ENCODE data around the gene LRP1.

LRP1 gene

DNA sequence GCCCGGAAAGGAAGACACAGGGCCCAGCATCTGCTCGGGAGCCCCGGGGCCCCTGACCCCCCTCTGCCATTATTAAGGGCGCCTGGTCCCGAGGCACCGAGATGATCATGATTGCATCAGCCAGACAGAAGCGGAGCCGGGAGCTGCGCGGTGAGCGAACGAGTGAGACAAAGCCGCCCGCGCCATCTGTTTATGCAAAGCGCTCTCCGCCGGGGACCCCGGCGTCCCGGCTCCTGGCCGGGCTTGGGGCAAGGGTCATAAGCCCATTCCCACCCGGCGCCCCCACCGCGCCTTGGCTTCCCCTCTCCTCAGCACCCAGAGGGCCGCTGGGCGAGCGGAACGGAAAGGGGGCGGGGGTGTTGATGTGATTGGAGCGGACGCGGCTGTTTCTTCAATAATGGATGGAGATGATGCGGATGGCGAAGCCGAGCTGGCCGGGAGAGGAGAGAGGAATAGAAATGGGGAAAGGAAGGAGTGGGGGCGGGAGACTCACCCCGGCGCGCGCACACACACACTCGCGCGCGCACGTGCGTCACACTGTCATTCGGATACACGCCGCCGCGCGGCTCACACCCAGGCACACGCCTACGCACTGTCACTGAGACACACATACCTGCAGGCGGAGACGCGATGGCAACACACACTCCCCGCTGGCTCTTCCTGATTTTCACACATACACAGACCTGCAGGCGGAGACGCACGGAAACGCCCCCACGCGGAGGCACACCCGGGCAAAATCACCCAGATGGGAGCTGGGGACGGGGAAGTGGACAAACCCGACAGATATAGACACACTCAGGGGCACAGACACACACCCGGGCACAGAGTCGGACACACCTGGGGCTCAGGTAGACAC lies 112.0 kb downstream of the LRP1 start:
- no peak for TF ChIP-seq EZH2phosphoT487 (IDR thresholded peaks at IDR 0.05; ENCODE audit: low read length)
- no peak for TF ChIP-seq EZH2 (optimal IDR thresholded peaks at IDR 0.05; ENCODE audit: low read depth, low read length)
- TF ChIP-seq CTCF (IDR thresholded peaks at IDR 0.05; ENCODE audit: low read length) = no peak
- H3K4me2 ChIP-seq (ENCODE audit: low read depth, low read length) = peak overlapping the region; percentile 98
- no peaks in the 10 kb centered on the region for H3K36me3 ChIP-seq (replicated peaks; ENCODE audit: insufficient read depth, low read length)
- peaks cover 28% of the 10 kb centered on the region for H3K4me1 ChIP-seq (ENCODE audit: low read length)
- no peaks in the 10 kb centered on the region for H3K9me2 ChIP-seq (replicated peaks; ENCODE audit: insufficient read depth, low read length)
- peak overlapping the region; percentile 86 for H2AFZ ChIP-seq (ENCODE audit: low read length)
- H3K9ac ChIP-seq (ENCODE audit: low read length) = peak overlapping the region; percentile 62; the same call in 1 of the 2 replicates
- no peaks in the 10 kb centered on the region for H3K9me3 ChIP-seq (replicated peaks; ENCODE audit: insufficient read depth, low read length)
- DNase-seq = peak; percentile 38
- peaks cover 42% of the 10 kb centered on the region for H3K27me3 ChIP-seq (replicated peaks; ENCODE audit: insufficient read depth, low read length)
- H4K20me1 ChIP-seq (ENCODE audit: insufficient read depth, low read length) = peaks cover 3% of the 10 kb centered on the region; the same call in 1 of the 2 replicates
- no peaks in the 10 kb centered on the region for H3K79me2 ChIP-seq (ENCODE audit: low read length)
- no peak overlapping the region for H3K27ac ChIP-seq (ENCODE audit: low read length)
- peaks cover 39% of the 10 kb centered on the region; the same call in 1 of the 2 replicates for H3F3A ChIP-seq (ENCODE audit: insufficient read depth, low read length)
- peak overlapping the region; percentile 70 for H3K4me3 ChIP-seq (ENCODE audit: low read length)

DNA sequence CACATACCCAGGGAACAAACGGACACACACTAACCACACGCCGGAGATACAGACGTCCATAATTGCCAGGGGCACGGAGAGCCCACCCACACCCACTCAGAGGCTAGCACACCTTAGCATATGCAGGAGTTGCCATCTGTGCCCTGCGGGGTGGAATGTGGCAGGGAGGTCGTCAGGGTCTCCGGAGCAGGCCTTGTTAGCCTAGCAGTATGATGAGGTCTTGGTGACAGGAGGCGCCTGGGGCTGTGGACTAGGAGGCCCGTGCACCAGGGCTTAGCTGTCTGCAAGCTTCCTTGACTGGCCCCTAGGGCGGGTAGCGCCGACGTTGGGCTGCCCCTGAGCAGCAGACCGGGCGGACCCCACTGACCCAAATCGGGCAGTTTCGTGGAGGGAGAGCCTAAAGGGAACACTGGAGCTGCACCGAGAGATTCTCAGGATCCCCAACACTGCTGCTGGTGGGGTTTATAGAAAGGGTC lies 112.7 kb downstream of the LRP1 start:
- no peaks in the 10 kb centered on the region for H3K36me3 ChIP-seq (replicated peaks; ENCODE audit: insufficient read depth, low read length)
- no peaks in the 10 kb centered on the region for H3K79me2 ChIP-seq (ENCODE audit: low read length)
- H3K9me2 ChIP-seq (replicated peaks; ENCODE audit: insufficient read depth, low read length) = no peaks in the 10 kb centered on the region
- H3K27me3 ChIP-seq (replicated peaks; ENCODE audit: insufficient read depth, low read length) = peaks cover 42% of the 10 kb centered on the region
- no peaks in the 10 kb centered on the region for H3K9me3 ChIP-seq (replicated peaks; ENCODE audit: insufficient read depth, low read length)
- peaks cover 28% of the 10 kb centered on the region for H3K4me1 ChIP-seq (ENCODE audit: low read length)
- H3K9ac ChIP-seq (ENCODE audit: low read length) = peak overlapping the region; percentile 62; the same call in 1 of the 2 replicates
- H3K27ac ChIP-seq (ENCODE audit: low read length) = no peak overlapping the region
- peak overlapping the region; percentile 98 for H3K4me2 ChIP-seq (ENCODE audit: low read depth, low read length)
- peak overlapping the region; percentile 70; the same call in 1 of the 2 replicates for H3K4me3 ChIP-seq (ENCODE audit: low read length)
- peaks cover 39% of the 10 kb centered on the region; the same call in 1 of the 2 replicates for H3F3A ChIP-seq (ENCODE audit: insufficient read depth, low read length)
- no peak for DNase-seq
- H2AFZ ChIP-seq (ENCODE audit: low read length) = 0 out of 2 replicates have a peak overlapping the region, but pooled peaks have one; percentile 86
- H4K20me1 ChIP-seq (ENCODE audit: insufficient read depth, low read length) = peaks cover 3% of the 10 kb centered on the region; the same call in 1 of the 2 replicates
- no peak for TF ChIP-seq CTCF (IDR thresholded peaks at IDR 0.05; ENCODE audit: low read length)
- TF ChIP-seq EZH2phosphoT487 (IDR thresholded peaks at IDR 0.05; ENCODE audit: low read length) = no peak
- no peak for TF ChIP-seq EZH2 (optimal IDR thresholded peaks at IDR 0.05; ENCODE audit: low read depth, low read length)

DNA sequence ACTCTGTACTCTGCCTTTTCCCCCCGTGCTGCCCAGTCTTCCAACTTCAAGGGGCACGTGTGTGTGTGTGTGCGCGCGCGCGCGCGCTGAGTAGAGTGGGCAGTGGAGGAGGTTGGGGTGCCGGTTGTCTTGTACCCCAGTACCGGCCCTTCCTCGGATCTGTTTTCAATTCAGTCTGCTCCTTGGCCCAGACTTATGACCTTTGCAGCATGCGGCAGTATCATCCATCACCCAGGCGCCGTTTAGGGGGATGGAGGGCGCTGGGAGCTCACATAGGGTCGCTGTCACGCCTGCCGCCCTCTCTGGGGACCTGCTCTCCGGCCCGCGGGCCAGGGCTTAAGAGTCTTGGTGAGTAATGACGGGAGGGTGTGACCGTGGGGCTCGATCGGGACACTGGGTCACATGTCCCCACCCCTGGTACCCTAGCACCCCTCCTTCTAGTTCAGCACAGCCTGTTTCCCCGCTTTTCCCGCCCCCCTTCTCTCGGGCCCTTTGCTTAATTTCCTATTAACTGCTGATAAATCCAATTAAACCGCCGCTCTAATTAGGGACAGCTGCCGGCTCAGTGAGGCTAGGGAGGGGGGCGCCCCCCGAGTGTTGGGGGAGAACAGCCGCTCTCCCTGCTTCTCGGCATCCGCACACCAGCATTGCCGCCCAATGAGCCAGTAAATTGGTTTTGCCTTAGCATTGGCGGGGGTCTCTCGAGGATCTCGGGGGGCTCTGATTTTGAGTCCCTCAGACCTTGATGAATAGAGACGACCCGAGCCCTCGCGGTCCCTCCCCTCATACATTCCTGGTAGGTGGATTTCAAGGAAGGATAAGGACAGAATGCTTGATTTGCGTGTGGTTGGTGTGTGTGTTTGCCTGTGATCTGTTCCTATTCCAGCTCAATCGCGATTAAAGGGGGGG lies 113.4 kb downstream of the LRP1 start:
- Histone ChIP-seq H4K20me1 (ENCODE audit: insufficient read depth, low read length) (peaks cover 3% of the 10 kb centered on the region; the same call in 1 of the 2 replicates), H3K4me3 (ENCODE audit: low read length) (peak overlapping the region; percentile 68; the same call in 1 of the 2 replicates), H3K27me3 (replicated peaks; ENCODE audit: insufficient read depth, low read length) (peaks cover 42% of the 10 kb centered on the region), H3K9me3 (replicated peaks; ENCODE audit: insufficient read depth, low read length) (no peaks in the 10 kb centered on the region), H2AFZ (ENCODE audit: low read length) (no peak overlapping the region), H3K4me1 (ENCODE audit: low read length) (peaks cover 28% of the 10 kb centered on the region), H3K4me2 (ENCODE audit: low read depth, low read length) (peak overlapping the region; percentile 97; the same call in 1 of the 2 replicates), H3K9me2 (replicated peaks; ENCODE audit: insufficient read depth, low read length) (no peaks in the 10 kb centered on the region), H3K36me3 (replicated peaks; ENCODE audit: insufficient read depth, low read length) (no peaks in the 10 kb centered on the region), H3K9ac (ENCODE audit: low read length) (no peak overlapping the region), H3K27ac (ENCODE audit: low read length) (no peak overlapping the region), H3K79me2 (ENCODE audit: low read length) (no peaks in the 10 kb centered on the region), H3F3A (ENCODE audit: insufficient read depth, low read length) (peaks cover 39% of the 10 kb centered on the region; the same call in 1 of the 2 replicates)
- peak; percentile 72 for TF ChIP-seq EZH2 (optimal IDR thresholded peaks at IDR 0.05; ENCODE audit: low read depth, low read length)
- TF ChIP-seq CTCF (IDR thresholded peaks at IDR 0.05; ENCODE audit: low read length) = no peak
- no peak for TF ChIP-seq EZH2phosphoT487 (IDR thresholded peaks at IDR 0.05; ENCODE audit: low read length)
- DNase-seq = no peak

Data from MM.1S (cell line).